K562 (cell line): Measurements from ENCODE around the gene PRR19. TPM values are rescaled to one million over a fixed set of nuclear protein-coding genes. Genes with fewer than 3 reads are reported as not detected.

ENCODE experiments used
- E2F8 ChIP-seq: fragments of 450-650 bp; IDR thresholded peaks from 2 replicates; pipeline ENCODE4 v1.7.1; 2018; ENCODE audit warnings: mild to moderate bottlenecking, low read depth; ENCODE audit not compliant: partially characterized antibody
- L3MBTL2 ChIP-seq: fragments of 450-650 bp; IDR thresholded peaks from 2 replicates; pipeline ENCODE4 v1.6.1; 2016; ENCODE audit warnings: mild to moderate bottlenecking, moderate library complexity
- PHF20 ChIP-seq: fragments of 450-650 bp; IDR thresholded peaks from 2 replicates; pipeline ENCODE4 v1.6.1; 2018; ENCODE audit not compliant: partially characterized antibody
- POLR3G ChIP-seq: IDR thresholded peaks from 2 replicates; pipeline ENCODE4 v1.6.1; 2011; ENCODE audit not compliant: insufficient read length, insufficient replicate concordance; ENCODE audit errors: extremely low read depth
- RBM25 ChIP-seq: fragments of 200-400 bp; formaldehyde crosslinking; IDR thresholded peaks from 2 replicates; pipeline ENCODE4 v1.6.1; 2018; ENCODE audit warnings: low read length, low read depth, moderate library complexity; ENCODE audit not compliant: severe bottlenecking
- polyA plus RNA-seq, 8 experiments: library from polyadenylated mRNA; depleted of rRNA in 4 of 8; stranded (reverse) in 5 of 8; unstranded in 3 of 8; fragments of >200 nt; fragmentation: Nextera tagmentation in 2 of 8; fragmentation: Illumina TruSeq in 1 of 8; extraction: Ambion mirVana in 2 of 8; extraction: Trizol in 1 of 8; gene quantifications; 2 replicates each; pipeline versions ENCODE4 v1.2.1 to v1.2.3, GENCODE V29; 2011 to 2014; ENCODE audit warnings: inconsistent platforms in 1 of 8, missing spikeins in 1 of 8
- total RNA-seq, 7 experiments: library from RNA; depleted of rRNA in 6 of 7; stranded (reverse); fragments of >200 nt in 6 of 7; fragmentation: Illumina TruSeq in 2 of 7; extraction: Trizol in 2 of 7; gene quantifications; 2 replicates each; pipeline versions ENCODE4 v1.2.1 to v1.2.3, GENCODE V29; 2011 to 2021; ENCODE audit warnings: low replicate concordance in 1 of 7
- TF ChIP-seq, protein P1 (sequence below): fragments of 250-450 bp; sonication (Bioruptor Pico); IDR thresholded peaks from 2 replicates; pipeline ENCODE4 v1.4.0; 2020; ENCODE audit warnings: mild to moderate bottlenecking, moderate library complexity
- TF ChIP-seq, protein P2 (sequence below), 2 experiments: fragments of 450-650 bp; IDR thresholded peaks; 2 replicates each; pipeline ENCODE4 v1.6.1; 2016
- TF ChIP-seq, protein P3 (sequence below): sonication (generic); IDR thresholded peaks from 2 replicates; pipeline ENCODE4 v1.6.1; 2016
- TF ChIP-seq, protein P4 (sequence below): fragments of 450-650 bp; conservative IDR thresholded peaks from 2 replicates; pipeline ENCODE4 v1.6.1; 2016; ENCODE audit warnings: missing genetic modification characterization, low read depth, mild to moderate bottlenecking, missing compliant biosample characterization, moderate library complexity

PRR19 gene
- total and polyA plus RNA-seq, 9 of the 15 experiments (the other 6 are each of a cell fraction or from before 2014, with no cell fraction given): 0.10 to 1.6 (median 0.54) TPM

DNA sequence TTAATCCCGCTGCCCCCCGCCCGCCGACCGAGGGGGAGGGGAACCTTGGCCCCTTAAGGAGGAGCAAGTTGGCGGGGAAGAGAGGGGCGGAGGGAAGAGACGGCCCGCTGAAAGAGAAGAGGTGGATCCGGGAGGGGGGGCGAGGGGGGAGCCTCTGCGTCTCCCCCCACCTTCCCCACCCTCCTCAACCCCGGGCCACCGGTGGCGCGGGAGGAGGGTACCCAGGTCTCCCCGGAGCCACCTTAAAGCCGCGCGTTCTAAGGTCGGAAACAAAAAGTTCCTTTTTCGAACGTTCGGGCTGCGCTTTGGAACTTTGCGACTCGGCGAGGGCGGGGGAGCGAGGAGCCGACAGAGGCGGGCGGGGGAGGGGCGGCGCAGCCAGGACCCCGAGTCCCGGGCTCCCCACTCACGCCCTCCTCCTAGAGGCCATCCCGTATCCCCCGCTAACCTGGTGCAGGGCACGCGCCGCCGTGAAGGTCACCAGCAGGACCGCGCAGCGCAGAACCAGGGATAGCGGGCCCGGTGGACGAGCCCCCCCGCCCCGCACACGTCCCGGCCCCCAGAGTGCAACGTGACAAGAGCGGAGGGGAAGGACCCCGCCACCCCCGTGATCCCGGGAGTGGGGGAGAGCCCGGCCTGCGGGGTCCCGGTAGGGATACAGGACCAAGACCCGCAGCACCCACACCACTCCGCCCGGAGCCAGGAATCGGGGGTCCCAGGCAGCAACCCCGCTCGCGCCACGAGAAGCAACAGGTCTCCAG, 47.7 kb upstream of the PRR19 start (continued):
- no peak for TF ChIP-seq PHF20
- TF ChIP-seq L3MBTL2: no peak
- no peak for TF ChIP-seq POLR3G
- TF ChIP-seq E2F8: no peak
- TF ChIP-seq, protein P1, sequence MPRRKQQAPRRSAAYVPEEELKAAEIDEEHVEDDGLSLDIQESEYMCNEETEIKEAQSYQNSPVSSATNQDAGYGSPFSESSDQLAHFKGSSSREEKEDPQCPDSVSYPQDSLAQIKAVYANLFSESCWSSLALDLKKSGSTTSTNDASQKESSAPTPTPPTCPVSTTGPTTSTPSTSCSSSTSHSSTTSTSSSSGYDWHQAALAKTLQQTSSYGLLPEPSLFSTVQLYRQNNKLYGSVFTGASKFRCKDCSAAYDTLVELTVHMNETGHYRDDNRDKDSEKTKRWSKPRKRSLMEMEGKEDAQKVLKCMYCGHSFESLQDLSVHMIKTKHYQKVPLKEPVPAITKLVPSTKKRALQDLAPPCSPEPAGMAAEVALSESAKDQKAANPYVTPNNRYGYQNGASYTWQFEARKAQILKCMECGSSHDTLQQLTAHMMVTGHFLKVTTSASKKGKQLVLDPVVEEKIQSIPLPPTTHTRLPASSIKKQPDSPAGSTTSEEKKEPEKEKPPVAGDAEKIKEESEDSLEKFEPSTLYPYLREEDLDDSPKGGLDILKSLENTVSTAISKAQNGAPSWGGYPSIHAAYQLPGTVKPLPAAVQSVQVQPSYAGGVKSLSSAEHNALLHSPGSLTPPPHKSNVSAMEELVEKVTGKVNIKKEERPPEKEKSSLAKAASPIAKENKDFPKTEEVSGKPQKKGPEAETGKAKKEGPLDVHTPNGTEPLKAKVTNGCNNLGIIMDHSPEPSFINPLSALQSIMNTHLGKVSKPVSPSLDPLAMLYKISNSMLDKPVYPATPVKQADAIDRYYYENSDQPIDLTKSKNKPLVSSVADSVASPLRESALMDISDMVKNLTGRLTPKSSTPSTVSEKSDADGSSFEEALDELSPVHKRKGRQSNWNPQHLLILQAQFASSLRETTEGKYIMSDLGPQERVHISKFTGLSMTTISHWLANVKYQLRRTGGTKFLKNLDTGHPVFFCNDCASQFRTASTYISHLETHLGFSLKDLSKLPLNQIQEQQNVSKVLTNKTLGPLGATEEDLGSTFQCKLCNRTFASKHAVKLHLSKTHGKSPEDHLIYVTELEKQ (CRISPR knock-in tag): no peak
- no peak for TF ChIP-seq RBM25
- TF ChIP-seq, protein P2, sequence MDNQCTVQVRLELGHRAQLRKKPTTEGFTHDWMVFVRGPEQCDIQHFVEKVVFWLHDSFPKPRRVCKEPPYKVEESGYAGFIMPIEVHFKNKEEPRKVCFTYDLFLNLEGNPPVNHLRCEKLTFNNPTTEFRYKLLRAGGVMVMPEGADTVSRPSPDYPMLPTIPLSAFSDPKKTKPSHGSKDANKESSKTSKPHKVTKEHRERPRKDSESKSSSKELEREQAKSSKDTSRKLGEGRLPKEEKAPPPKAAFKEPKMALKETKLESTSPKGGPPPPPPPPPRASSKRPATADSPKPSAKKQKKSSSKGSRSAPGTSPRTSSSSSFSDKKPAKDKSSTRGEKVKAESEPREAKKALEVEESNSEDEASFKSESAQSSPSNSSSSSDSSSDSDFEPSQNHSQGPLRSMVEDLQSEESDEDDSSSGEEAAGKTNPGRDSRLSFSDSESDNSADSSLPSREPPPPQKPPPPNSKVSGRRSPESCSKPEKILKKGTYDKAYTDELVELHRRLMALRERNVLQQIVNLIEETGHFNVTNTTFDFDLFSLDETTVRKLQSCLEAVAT (IDR thresholded peaks at IDR 0.05): no peak
- TF ChIP-seq, protein P3, sequence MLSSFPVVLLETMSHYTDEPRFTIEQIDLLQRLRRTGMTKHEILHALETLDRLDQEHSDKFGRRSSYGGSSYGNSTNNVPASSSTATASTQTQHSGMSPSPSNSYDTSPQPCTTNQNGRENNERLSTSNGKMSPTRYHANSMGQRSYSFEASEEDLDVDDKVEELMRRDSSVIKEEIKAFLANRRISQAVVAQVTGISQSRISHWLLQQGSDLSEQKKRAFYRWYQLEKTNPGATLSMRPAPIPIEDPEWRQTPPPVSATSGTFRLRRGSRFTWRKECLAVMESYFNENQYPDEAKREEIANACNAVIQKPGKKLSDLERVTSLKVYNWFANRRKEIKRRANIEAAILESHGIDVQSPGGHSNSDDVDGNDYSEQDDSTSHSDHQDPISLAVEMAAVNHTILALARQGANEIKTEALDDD: no peak
- TF ChIP-seq, protein P4, sequence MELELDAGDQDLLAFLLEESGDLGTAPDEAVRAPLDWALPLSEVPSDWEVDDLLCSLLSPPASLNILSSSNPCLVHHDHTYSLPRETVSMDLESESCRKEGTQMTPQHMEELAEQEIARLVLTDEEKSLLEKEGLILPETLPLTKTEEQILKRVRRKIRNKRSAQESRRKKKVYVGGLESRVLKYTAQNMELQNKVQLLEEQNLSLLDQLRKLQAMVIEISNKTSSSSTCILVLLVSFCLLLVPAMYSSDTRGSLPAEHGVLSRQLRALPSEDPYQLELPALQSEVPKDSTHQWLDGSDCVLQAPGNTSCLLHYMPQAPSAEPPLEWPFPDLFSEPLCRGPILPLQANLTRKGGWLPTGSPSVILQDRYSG: no peak
